HG03064 (cell line): ENCODE measurements around the gene AK9.
"Not testable (repeated sequence)": the region's sequence is repeated elsewhere in the genome, so short reads cannot be mapped to it uniquely, and the experiment has no call there.

ENCODE experiments used
- ATAC-seq: cut with Tn5 transposase; IDR thresholded peaks from one replicate; pipeline ENCODE4 v1.9.1; 2021; ENCODE audit warnings: low read depth; ENCODE audit not compliant: unreplicated experiment

The AK9 gene

DNA sequence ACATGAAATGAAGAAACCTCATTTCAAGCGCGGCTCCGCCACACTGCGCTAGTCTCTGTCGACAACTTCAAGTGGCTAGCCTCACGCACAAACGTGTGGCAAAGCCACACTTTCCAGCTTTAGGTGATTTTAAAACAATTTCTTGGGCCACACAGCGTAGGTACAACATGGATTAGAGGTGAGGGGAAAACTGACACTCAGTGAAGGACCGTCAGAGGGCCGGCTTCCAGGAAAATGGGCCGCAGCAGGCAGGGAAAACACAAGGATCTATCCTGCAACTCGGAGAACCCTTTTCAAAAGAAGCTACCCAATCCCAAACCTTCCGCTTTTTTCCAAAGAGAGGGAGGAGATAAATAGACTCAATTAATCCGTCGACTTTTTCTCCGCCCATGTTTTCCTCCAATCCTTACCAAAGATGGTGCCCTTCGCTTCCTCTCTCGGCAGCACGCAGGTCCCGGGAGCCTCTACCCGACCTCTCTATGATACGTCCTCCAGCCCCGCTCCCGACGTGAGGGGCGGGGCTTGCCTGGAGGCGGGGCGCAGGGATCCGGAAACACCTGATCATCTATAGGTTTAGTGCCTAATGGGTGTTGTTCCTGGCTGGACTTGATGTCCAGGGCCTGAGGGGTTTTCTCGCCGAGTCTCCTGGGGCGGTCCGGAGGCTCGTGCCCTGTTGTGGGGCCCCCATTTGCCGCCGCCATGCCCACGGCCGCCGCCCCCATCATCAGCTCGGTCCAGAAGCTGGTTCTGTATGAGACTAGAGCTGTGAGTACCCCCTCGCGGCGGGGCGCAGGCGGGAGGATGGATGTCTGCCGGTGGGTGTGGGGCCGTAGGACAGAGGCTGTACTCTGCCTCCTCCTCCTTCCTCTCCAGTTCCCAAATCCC lies at the start of gene AK9, which contains the start of gene FIG4:
AK9 (minus strand) TSS at position 466 of the 885 bp plus-strand sequence. CDS start 15,457 bp downstream, outside the sequence.
FIG4 (plus strand) TSS at position 560 of the 885 bp plus-strand sequence; CDS start at position 700, 140 bp downstream.
- peak; percentile 99 for ATAC-seq

- no peak for ATAC-seq
Measured at GRCh38 chr6:109740787-109741186, 49.8 kb upstream of the AK9 start.

DNA sequence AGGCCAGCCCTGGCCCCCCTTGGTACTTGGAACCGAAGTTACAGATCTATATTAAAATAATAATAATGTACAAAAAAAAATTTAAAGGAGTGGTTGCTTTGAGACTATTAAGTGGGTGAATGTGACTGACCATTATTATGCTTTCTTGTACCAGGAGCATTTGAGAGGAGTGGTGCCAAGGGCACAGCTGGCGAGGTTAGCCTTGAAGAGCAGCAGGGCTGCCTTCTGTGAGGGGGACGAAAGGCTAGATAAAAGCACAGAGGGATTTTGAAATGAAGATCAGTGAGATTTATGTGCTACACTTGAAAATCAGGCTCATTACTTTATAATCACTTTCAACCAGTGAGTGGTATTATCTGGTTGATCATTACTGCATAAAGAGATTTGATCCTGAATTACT lies 48.7 kb upstream of the AK9 start:
- no peak for ATAC-seq

DNA sequence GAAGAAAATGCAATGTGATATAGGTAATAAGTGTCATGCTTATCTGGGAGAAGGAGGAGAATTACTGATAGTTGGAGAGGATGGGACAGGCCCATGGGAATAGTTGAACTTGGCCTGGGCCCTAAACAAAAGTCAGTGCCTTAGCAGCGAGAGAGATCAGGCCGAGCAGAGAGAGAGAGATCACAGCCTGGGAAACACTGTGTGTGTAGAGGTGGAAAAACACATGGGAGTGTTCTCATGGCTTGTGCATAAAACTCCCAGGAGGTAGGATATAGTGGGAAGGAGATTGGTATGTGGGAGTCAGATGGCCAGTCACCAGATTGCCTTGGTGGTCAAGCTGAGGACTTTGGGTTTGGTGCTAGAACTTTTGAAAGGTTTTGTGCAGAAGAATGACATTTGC lies 47.7 kb upstream of the AK9 start:
- ATAC-seq, result no peak

GRCh38 chr6:109738255-109738654 lies 47.3 kb upstream of the AK9 start:
- no peak for ATAC-seq

- ATAC-seq, result no peak
Measured at GRCh38 chr6:109736273-109737025, 45.4 kb upstream of the AK9 start.

DNA sequence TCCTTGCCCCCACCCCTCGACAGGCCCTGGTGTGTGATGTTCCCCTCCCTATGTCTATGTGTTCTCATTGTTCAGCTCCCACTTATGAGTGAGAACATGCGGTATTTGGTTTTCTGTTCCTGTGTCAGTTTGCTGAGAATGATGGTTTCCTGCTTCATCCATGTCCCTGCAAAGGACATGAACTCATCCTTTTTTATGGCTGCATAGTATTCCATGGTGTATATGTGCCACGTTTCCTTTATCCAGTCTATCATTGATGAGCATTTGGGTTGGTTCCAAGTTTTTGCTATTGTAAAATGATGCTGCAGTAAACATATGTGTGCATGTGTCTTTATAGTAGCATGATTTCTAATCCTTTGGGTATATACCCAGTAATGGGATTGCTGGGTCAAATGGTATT lies 34.2 kb upstream of the AK9 start:
- not testable (repeated sequence) for ATAC-seq

- ATAC-seq, result no peak
Measured at GRCh38 chr6:109722564-109723254, 31.7 kb upstream of the AK9 start.

DNA sequence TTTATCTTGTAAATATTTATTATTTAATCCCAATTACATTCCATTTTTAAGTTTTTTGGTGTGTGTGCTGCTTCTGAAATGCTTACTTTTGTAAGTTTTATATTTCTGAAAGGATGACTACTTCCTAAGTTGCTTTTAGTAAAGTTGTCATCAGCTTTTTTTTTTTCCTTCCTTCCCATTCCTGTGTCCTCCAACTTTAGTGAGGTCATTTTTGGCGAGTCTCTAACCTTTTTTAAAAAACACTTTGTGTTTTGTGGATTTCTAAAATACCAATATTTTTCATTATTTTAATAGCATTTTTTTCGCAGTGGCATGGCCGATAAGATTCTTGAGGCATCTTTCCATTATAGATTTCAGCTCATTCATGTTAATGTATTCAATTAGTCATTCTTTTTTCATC lies 31.0 kb upstream of the AK9 start:
- no peak for ATAC-seq

DNA sequence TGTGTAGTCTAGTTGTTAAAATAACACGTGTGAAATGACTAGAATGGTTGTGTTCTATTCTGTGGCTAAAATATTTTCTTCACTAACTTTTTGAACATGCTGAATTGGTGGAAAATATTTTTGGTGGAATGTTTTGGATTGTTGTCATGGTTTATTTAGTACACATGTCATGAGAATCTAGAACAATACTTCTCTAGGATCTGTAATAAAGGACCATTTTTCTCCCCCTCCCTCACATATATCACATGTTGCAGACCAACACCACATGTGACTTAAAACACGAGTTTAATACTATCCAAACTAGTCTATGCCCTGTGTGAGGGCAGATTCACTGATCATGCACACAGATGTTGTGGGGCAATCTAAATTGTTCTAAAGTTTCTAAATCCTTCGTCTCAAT lies 29.3 kb upstream of the AK9 start:
- ATAC-seq, result no peak

GRCh38 chr6:109718991-109719390 lies 28.0 kb upstream of the AK9 start:
- no peak for ATAC-seq

GRCh38 chr6:109717971-109718370 lies 27.0 kb upstream of the AK9 start:
- no peak for ATAC-seq

- no peak for ATAC-seq
Measured at GRCh38 chr6:109715616-109716015, 24.6 kb upstream of the AK9 start.

- no peak for ATAC-seq
Measured at GRCh38 chr6:109714611-109715010, 23.6 kb upstream of the AK9 start.

DNA sequence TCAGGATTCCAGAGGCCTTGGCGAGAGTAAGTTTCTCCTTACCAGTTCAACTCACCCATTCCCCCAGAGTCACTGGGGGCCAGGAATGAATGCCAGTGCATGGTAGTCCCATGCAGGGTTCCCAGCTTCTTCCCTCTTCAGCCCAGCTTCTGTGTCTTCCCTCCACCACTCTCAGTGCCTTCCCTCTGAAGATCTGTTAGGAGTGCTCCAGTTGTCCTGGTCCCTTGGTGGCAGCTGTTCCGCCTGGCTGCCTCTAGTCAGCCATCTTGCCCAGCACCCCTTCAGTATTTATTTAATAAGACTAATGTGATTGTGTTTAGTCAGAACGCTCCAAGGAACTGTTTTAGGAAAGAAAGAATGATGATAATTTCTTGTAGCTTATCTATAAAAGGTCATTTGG lies 23.2 kb upstream of the AK9 start:
- no peak for ATAC-seq

GRCh38 chr6:109713097-109713496 lies 22.1 kb upstream of the AK9 start:
- ATAC-seq, result no peak

- ATAC-seq, result not testable (repeated sequence)
Measured at GRCh38 chr6:109708099-109708498, 17.1 kb upstream of the AK9 start.

DNA sequence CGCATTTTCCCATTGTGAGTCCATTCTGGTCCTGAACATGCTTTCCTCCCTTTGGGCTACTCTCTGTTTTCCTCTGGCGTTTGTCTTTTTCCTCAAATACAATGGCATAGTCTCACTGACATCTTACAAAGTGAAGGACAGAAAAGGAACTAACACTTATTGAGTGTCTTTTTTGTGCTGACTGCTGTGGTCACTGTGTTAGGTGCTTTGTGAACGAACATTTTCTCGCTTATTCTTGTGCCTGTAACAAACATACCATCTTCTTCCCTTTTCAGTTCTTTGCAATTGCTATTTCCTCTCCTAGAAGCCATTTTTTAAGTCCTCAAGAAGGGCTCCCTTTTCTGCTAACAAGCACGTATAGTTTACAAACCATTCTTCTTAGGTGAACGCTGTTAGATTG lies 15.5 kb upstream of the AK9 start:
- no peak for ATAC-seq

- ATAC-seq, result peak; percentile 78
Measured at GRCh38 chr6:109705258-109705657, 14.3 kb upstream of the AK9 start.

GRCh38 chr6:109702791-109703190 lies 11.8 kb upstream of the AK9 start:
- no peak for ATAC-seq

DNA sequence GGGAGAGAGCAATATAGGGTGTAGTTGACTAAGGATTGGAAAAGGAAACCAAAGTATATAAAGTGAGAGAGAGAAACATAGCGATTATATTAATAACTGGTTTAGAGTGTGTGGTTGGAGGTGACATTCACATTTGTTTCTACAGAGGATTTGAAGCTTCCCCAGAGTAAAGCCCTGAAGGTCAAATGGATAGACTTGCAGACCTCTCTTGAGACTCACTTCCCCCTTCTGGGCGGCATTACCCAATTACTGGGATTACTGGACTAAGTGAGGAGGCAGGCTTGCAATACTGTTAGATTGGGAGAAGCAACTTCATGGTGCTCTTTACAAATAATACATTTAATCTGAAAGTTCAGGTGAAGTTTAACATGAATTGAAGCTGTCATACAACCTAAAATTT lies 10.8 kb upstream of the AK9 start:
- ATAC-seq, result no peak
